Fibroblast of the aortic adventitia (primary cell): ENCODE results near the gene GSG1. TPM values are rescaled to one million over a fixed set of nuclear protein-coding genes. Genes with fewer than 3 reads are reported as not detected.
"Not testable (repeated sequence)": the region's sequence is repeated elsewhere in the genome, so short reads cannot be mapped to it uniquely, and the experiment has no call there.

ENCODE experiments used
- DNase-seq: peaks from one replicate; pipeline ENCODE4 v3.0.0-alpha.2; 2010; ENCODE audit warnings: low read depth
- H3K4me3 ChIP-seq: 2 replicates; pipeline ENCODE4 v1.5.1; 2011; ENCODE audit warnings: low read depth, mild to moderate bottlenecking, control low read depth, low read length, moderate library complexity
- CTCF ChIP-seq: IDR thresholded peaks from 2 replicates; pipeline ENCODE4 v1.5.1; 2011; ENCODE audit warnings: mild to moderate bottlenecking, low read length, control low read depth, inconsistent platforms; ENCODE audit not compliant: insufficient read depth
- total RNA-seq: library from RNA; depleted of rRNA; stranded (reverse); fragments of >200 nt; gene quantifications from 2 replicates; pipeline ENCODE4 v1.2.3, GENCODE V29; 2012; ENCODE audit warnings: low replicate concordance

The GSG1 gene
- total RNA-seq, 1 donor, result 0.45 TPM

GRCh38 chr12:13069380-13069779 lies 34.1 kb downstream of the GSG1 start:
- no peak overlapping the region for H3K4me3 ChIP-seq
- no peak for TF ChIP-seq CTCF
- no peak for DNase-seq

- no peak overlapping the region for H3K4me3 ChIP-seq
- TF ChIP-seq CTCF, result no peak
- DNase-seq, result no peak
Measured at GRCh38 chr12:13067322-13067721, 36.1 kb downstream of the GSG1 start.

- H3K4me3 ChIP-seq, result no peak overlapping the region
- no peak for TF ChIP-seq CTCF
- no peak for DNase-seq
Measured at GRCh38 chr12:13066459-13066858, 37.0 kb downstream of the GSG1 start.

GRCh38 chr12:13066014-13066413 lies 37.5 kb downstream of the GSG1 start:
- H3K4me3 ChIP-seq, result no peak overlapping the region
- no peak for TF ChIP-seq CTCF
- no peak for DNase-seq

GRCh38 chr12:13062669-13063068 lies 40.8 kb downstream of the GSG1 start:
- DNase-seq, result no peak
- no peak for TF ChIP-seq CTCF

GRCh38 chr12:13061377-13061776 lies 42.1 kb downstream of the GSG1 start:
- no peak for DNase-seq
- no peak overlapping the region for H3K4me3 ChIP-seq
- TF ChIP-seq CTCF, result no peak

More at GRCh38 chr12:13062669-13063068, 40.8 kb downstream of the GSG1 start:
- H3K4me3 ChIP-seq, result no peak overlapping the region

GRCh38 chr12:13060581-13060980 lies 42.9 kb downstream of the GSG1 start:
- DNase-seq, result no peak
- H3K4me3 ChIP-seq, result no peak overlapping the region
- TF ChIP-seq CTCF, result no peak

- H3K4me3 ChIP-seq, DNase-seq: not testable (repeated sequence)
Measured at GRCh38 chr12:13053617-13054016, 49.9 kb downstream of the GSG1 start.
